Common myeloid progenitor, CD34-positive (primary cell): ENCODE measurements around the gene NOL9.
"Not testable (repeated sequence)": the region's sequence is repeated elsewhere in the genome, so short reads cannot be mapped to it uniquely, and the experiment has no call there.

Experiments
- CTCF ChIA-PET: fragments of 350-600 bp; sonication (Branson Sonifier 250); formaldehyde crosslinking; loops from one replicate; lab custom pipeline; 2021; ENCODE audit warnings: antibody characterized with exemption; lab: Charles Lee
- POLR2A ChIA-PET: fragments of 350-600 bp; sonication (Branson Sonifier 250); formaldehyde crosslinking; loops from one replicate; lab custom pipeline; 2021; ENCODE audit warnings: antibody characterized with exemption; lab: Charles Lee
- DNase-seq, 3 donors: peaks; one replicate each; pipeline versions ENCODE4 v3.0.0 to v3.0.0-alpha.2; 2013
- H3K27ac ChIP-seq, 2 experiments: 1 replicate in 1 of 2; 2 replicates in 1 of 2; pipeline ENCODE4 v1.7.0; 2013; ENCODE audit warnings: inconsistent platforms in 2 of 2, low read length in 2 of 2, mild to moderate bottlenecking in 2 of 2, low read depth in 1 of 2, moderate library complexity in 1 of 2; ENCODE audit not compliant: severe bottlenecking in 2 of 2, insufficient read depth in 1 of 2, poor library complexity in 1 of 2
- H3K27me3 ChIP-seq, 5 experiments: replicated peaks in 2 of 5; 1 replicate in 3 of 5; 2 replicates in 2 of 5; pipeline versions ENCODE4 v1.6.1 to v1.7.0; 2013; ENCODE audit warnings: low read length in 4 of 5, mild to moderate bottlenecking in 2 of 5, moderate library complexity in 2 of 5, inconsistent platforms in 1 of 5; ENCODE audit not compliant: insufficient read depth in 5 of 5, control insufficient read depth in 4 of 5
- H3K36me3 ChIP-seq, 4 experiments: 1 replicate in 2 of 4; 2 replicates in 2 of 4; pipeline versions ENCODE4 v1.6.1 to v1.7.0; 2013; ENCODE audit warnings: low read length in 3 of 4, control low read depth in 1 of 4, mild to moderate bottlenecking in 1 of 4; ENCODE audit not compliant: control insufficient read depth in 4 of 4, insufficient read depth in 4 of 4
- H3K4me1 ChIP-seq, 4 experiments: 1 replicate in 3 of 4; 2 replicates in 1 of 4; pipeline versions ENCODE4 v1.6.1 to v1.7.1; 2013; ENCODE audit warnings: low read length in 3 of 4, mild to moderate bottlenecking in 3 of 4, control low read depth in 1 of 4, inconsistent platforms in 1 of 4, moderate library complexity in 1 of 4; ENCODE audit not compliant: control insufficient read depth in 4 of 4, insufficient read depth in 4 of 4; ENCODE audit errors: control extremely low read depth in 1 of 4
- H3K4me3 ChIP-seq, 7 experiments: 1 replicate in 4 of 7; 2 replicates in 3 of 7; pipeline versions ENCODE4 v1.5.1 to v1.7.0; 2013; ENCODE audit warnings: mild to moderate bottlenecking in 7 of 7, low read length in 6 of 7, moderate library complexity in 6 of 7, inconsistent platforms in 2 of 7, low read depth in 2 of 7, control low read depth in 1 of 7; ENCODE audit not compliant: insufficient read depth in 4 of 7, control insufficient read depth in 1 of 7; ENCODE audit errors: extremely low read depth in 1 of 7
- H3K9me3 ChIP-seq, 5 experiments: 1 replicate in 4 of 5; 2 replicates in 1 of 5; pipeline versions ENCODE4 v1.6.1 to v1.7.1; 2013; ENCODE audit warnings: low read length in 4 of 5, mild to moderate bottlenecking in 2 of 5, inconsistent platforms in 1 of 5, low read depth in 1 of 5, moderate library complexity in 1 of 5; ENCODE audit not compliant: control insufficient read depth in 4 of 5, insufficient read depth in 2 of 5; ENCODE audit errors: control extremely low read depth in 1 of 5
- WGBS: methylation state at CpG from one replicate; pipeline ENCODE4 v1.1.5; 2013; ENCODE audit not compliant: insufficient coverage; 5-methylcytosine and 5-hydroxymethylcytosine counted together

The NOL9 gene

DNA sequence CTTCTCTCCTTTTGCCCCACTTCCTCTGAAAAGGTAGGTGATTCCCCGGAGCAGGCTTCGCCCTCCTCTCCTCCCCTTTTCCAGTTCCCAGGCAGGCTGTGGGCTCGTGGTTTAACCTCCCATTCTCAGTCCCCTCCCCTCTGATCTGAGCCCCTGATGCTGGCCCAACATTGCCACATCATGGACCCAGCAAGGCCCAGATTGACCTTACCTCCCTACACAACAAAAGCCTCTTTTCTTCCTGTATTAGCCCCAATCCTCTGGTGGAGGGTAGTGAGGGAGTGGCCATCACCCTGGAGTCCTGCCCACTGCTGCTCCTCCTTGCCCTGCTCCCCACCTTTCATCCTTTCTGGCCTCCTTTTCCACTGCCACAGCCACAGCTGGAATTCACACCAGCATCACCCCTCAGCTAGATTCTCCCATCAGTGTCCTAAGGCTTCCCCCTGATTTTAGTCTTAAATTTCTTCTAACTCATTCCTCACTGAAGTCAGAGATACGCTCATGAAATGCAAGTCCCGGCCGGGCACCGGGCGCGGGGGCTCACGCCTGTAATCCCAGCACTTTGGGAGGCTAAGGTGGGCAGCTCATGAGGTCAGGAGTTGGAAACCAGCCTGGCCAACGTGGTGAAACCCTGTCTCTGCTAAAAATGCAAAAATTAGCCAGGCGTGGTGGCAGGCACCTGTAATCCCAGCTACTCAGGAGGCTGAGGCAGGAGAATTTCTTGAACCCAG is 18.5 kb upstream of the NOL9 start:
- ChIA-PET CTCF (interaction anchor here (2.7 kb wide), 1 partner anchor 19 kb away, joined by 9 read pairs; the partner anchor contains the start of genes NOL9 and TAS1R1), POLR2A (no interaction called here)
- Histone ChIP-seq H3K27ac (no peak overlapping the region), H3K27me3 (no peaks in the 10 kb centered on the region), H3K36me3 (no peaks in the 10 kb centered on the region), H3K4me1 (no peaks in the 10 kb centered on the region), H3K9me3 (no peaks in the 10 kb centered on the region), H3K4me3 (no peak overlapping the region)
- 86% methylated on average over 11 of the region's 12 CpGs for WGBS
- DNase-seq, result no peak

DNA sequence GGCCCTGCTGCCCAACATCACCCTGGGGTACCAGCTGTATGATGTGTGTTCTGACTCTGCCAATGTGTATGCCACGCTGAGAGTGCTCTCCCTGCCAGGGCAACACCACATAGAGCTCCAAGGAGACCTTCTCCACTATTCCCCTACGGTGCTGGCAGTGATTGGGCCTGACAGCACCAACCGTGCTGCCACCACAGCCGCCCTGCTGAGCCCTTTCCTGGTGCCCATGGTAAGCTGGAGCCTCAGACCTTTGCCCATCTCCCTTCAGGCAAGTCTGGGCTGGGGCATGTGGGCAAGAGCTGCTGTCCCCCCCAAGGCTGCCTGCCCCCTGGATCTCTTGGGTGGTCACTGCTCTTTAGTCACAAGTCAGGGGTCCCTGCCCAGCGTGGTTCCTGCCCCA is 16.7 kb upstream of the NOL9 start:
- POLR2A ChIA-PET, result no interaction called here

GRCh38 chr1:6570100-6570499 is 15.8 kb upstream of the NOL9 start:
- no peak overlapping the region for H3K4me3 ChIP-seq
- no peaks in the 10 kb centered on the region for H3K9me3 ChIP-seq
- H3K4me1 ChIP-seq, result no peaks in the 10 kb centered on the region
- no peaks in the 10 kb centered on the region for H3K27me3 ChIP-seq
- ChIA-PET POLR2A (interaction anchor here (0.6 kb wide), 1 partner anchor 235 kb away, joined by 3 read pairs; no protein-coding TSS in a partner anchor), CTCF (interaction anchor here (2.7 kb wide), 1 partner anchor 16 kb away, joined by 9 read pairs; the partner anchor contains the start of genes NOL9 and TAS1R1)
- no peaks in the 10 kb centered on the region for H3K36me3 ChIP-seq
- WGBS, result 94% methylated on average over 3 of the region's 3 CpGs
- no peak overlapping the region for H3K27ac ChIP-seq
- no peak for DNase-seq

More for the DNA sequence above, 16.7 kb upstream of the NOL9 start:
- Histone ChIP-seq H3K36me3 (no peaks in the 10 kb centered on the region), H3K27me3 (no peaks in the 10 kb centered on the region), H3K4me3 (no peak overlapping the region), H3K27ac (no peak overlapping the region), H3K9me3 (no peaks in the 10 kb centered on the region), H3K4me1 (no peaks in the 10 kb centered on the region)
- WGBS, result 76% methylated on average over 5 of the region's 5 CpGs
- no peak for DNase-seq
- CTCF ChIA-PET, result interaction anchor here (2.7 kb wide), 1 partner anchor 17 kb away, joined by 9 read pairs; the partner anchor contains the start of genes NOL9 and TAS1R1

DNA sequence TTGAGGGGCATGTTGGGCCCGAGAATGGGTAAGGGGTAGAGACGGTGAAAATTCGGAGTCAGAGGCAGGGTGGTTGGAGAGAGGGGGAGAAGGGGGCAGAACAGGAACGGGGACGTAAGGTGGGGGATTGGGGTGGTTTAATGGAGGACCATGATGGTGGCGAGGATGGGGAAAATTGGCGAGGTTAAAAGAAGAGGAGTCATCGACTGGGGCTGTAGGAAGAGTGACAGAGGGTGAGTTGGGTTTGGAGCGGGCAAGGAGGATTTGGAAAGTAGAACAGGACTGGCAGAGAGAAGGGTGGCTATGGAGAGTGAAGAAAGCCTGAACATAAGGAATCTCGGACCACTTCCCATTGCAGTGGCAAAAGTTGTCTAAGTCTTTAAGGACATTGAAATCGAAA is 14.7 kb upstream of the NOL9 start:
- WGBS, result 97% methylated on average over 11 of the region's 11 CpGs
- CTCF ChIA-PET, result no interaction called here
- Histone ChIP-seq H3K4me1 (no peaks in the 10 kb centered on the region), H3K36me3 (no peaks in the 10 kb centered on the region), H3K27ac (no peak overlapping the region), H3K4me3 (no peak overlapping the region), H3K9me3 (no peaks in the 10 kb centered on the region), H3K27me3 (no peaks in the 10 kb centered on the region)
- no peak for DNase-seq
- POLR2A ChIA-PET, result interaction anchor here (0.8 kb wide), 1 partner anchor 21 kb away, joined by 6 read pairs; no protein-coding TSS in a partner anchor

GRCh38 chr1:6560267-6560666 is 6.0 kb upstream of the NOL9 start:
- POLR2A ChIA-PET, result no interaction called here
- CTCF ChIA-PET, result no interaction called here
- no peak overlapping the region for H3K27ac ChIP-seq

DNA sequence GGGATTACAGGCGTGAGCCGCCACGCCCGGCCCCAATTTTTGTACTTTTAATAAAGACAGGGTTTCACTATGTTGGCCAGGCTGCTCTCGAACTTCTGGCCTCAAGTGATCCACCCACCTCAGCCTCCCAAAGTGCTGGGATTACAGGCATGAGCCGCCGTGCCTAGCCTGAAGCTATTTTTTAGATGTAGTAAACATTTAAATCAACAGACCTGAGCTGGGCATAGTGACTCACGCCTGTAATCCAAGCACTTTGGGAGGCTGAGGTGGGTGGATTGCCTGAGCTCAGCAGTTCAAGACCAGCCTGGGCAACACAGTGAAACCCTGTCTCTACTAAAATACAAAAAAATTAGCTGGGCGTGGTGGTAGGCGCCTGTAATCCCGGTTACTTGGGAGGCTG is 4.8 kb upstream of the NOL9 start:
- POLR2A ChIA-PET, H3K27ac ChIP-seq, H3K27me3 ChIP-seq, DNase-seq, H3K36me3 ChIP-seq, H3K4me1 ChIP-seq, H3K9me3 ChIP-seq, H3K4me3 ChIP-seq: not testable (repeated sequence)
- CTCF ChIA-PET, result interaction anchor here (0.9 kb wide), 1 partner anchor 50 kb away, joined by 3 read pairs; no protein-coding TSS in a partner anchor
- 90% methylated on average over 8 of the region's 11 CpGs for WGBS

More at GRCh38 chr1:6560267-6560666, 6.0 kb upstream of the NOL9 start:
- H3K4me1 ChIP-seq, result no peaks in the 10 kb centered on the region
- DNase-seq, result peak in 1 of 3 donors; percentile 22
- no peaks in the 10 kb centered on the region for H3K36me3 ChIP-seq
- H3K4me3 ChIP-seq, result no peak overlapping the region
- H3K27me3 ChIP-seq, result peaks cover 0 to 2% (median 0%) of the 10 kb centered on the region in 5 experiments
- 88% methylated on average over 9 of the region's 9 CpGs for WGBS
- no peaks in the 10 kb centered on the region for H3K9me3 ChIP-seq

DNA sequence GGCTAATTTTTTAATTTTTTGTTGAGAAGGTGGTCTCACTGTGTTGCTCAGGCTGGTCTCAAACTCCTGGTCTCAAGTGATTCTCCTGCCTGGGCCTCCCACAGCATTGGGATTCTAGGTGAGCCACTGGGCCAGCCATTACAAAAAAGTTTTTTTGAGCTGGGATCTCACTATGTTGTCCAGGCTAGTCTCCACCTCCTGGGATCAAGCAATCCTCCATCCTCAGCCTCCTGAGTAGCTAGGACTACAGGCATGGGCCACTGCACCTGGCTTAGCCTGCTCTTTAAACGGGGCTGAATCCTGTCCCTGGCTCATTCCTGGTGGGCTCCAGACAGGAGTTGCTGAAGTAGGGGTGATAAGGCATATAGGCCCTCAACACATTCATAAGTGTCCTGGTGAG is 3.3 kb upstream of the NOL9 start:
- POLR2A ChIA-PET, result no interaction called here
- CTCF ChIA-PET, result interaction anchor here (0.8 to 1.0 kb wide), 3 partner anchors 20 to 47 kb away, joined by 3 read pairs; no protein-coding TSS in a partner anchor
- H3K36me3 ChIP-seq, result no peaks in the 10 kb centered on the region
- H3K27me3 ChIP-seq, result no peaks in the 10 kb centered on the region
- no CpG with 5 or more reads among the region's 1 CpG for WGBS
- no peak overlapping the region for H3K4me3 ChIP-seq
- no peaks in the 10 kb centered on the region for H3K9me3 ChIP-seq
- H3K4me1 ChIP-seq, result peaks cover 5 to 19% (median 15%) of the 10 kb centered on the region in 4 experiments
- no peak overlapping the region for H3K27ac ChIP-seq
- DNase-seq, result no peak
